ENCODE results near the gene RFTN1. TPM values are rescaled to one million over a fixed set of nuclear protein-coding genes. Genes with fewer than 3 reads are reported as not detected.

The RFTN1 gene
- total and polyA plus RNA-seq, 10 of the 15 experiments (the other 5 are each of a cell fraction or from before 2014, with no cell fraction given): 20.6 to 213 (median 147) TPM

DNA sequence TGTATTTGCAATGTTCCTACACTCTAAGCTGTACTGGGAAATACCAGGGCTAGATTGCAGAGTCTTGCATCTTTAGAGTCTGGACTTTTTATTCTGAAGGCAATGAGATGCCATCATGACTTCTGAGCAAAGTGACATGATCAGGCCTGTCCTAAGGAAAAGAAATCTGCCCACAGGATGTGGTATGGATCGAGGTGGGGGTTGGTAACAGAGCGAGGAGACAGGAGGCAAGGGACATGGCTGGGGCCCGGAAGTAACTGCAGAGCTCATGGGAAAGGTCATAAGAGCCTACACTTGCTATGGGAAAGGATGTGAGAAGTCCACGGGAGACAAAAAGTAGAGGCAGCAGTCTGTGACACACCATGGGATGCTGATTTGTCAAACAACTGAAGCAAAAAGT, 126.9 kb downstream of the RFTN1 start:
- ChIA-PET RAD21 (ENCODE audit: unreplicated experiment) (interaction anchor here (1.1 kb wide), 1 partner anchor 44 kb away, joined by 3 read pairs; no protein-coding TSS in a partner anchor), CTCF (interaction anchor here (0.9 to 1.6 kb wide), 4 partner anchors 9 to 25 kb away, joined by 3 read pairs; no protein-coding TSS in a partner anchor), POLR2A (interaction anchor here (1.2 to 2.2 kb wide), 2 partner anchors 11 to 21 kb away, joined by 3 to 8 read pairs; no protein-coding TSS in a partner anchor), SMC1A (ENCODE audit: uncharacterized antibody, unreplicated experiment) (interaction anchor here (0.9 to 1.7 kb wide), 5 partner anchors 9 to 163 kb away, joined by 3 to 4 read pairs (median 4); no protein-coding TSS in a partner anchor)
- H2AFZ ChIP-seq (ENCODE audit: control insufficient read depth, low read depth, low read length): no peak overlapping the region
- 3% methylated on average over 4 of the region's 4 CpGs for WGBS (ENCODE audit: insufficient coverage, insufficient replicate concordance, low lambda C conversion rate, missing lambda C conversion rate)
- H3K27me3 ChIP-seq (replicated peaks in 1 of 2; ENCODE audit: control insufficient read depth in 2 of 2, insufficient read depth in 2 of 2, low read length in 1 of 2): no peaks in the 10 kb centered on the region
- no peak overlapping the region for H3K9ac ChIP-seq (ENCODE audit: control insufficient read depth, insufficient read depth, low read length)
- in situ Hi-C loops (cut with MboI) (no loop called here), intact Hi-C loops (cut with micrococcal nuclease; ENCODE audit: unreplicated experiment) (no loop called here)
- no peaks in the 10 kb centered on the region for H4K20me1 ChIP-seq (ENCODE audit: control insufficient read depth, insufficient read depth)
- no peak overlapping the region for H3K4me3 ChIP-seq
- H3K4me2 ChIP-seq (ENCODE audit: control insufficient read depth, insufficient read depth): no peak overlapping the region
- H3K4me1 ChIP-seq (ENCODE audit: control insufficient read depth, insufficient read depth, low read length): peaks cover 43% of the 10 kb centered on the region
- TF ChIP-seq, protein P1, sequence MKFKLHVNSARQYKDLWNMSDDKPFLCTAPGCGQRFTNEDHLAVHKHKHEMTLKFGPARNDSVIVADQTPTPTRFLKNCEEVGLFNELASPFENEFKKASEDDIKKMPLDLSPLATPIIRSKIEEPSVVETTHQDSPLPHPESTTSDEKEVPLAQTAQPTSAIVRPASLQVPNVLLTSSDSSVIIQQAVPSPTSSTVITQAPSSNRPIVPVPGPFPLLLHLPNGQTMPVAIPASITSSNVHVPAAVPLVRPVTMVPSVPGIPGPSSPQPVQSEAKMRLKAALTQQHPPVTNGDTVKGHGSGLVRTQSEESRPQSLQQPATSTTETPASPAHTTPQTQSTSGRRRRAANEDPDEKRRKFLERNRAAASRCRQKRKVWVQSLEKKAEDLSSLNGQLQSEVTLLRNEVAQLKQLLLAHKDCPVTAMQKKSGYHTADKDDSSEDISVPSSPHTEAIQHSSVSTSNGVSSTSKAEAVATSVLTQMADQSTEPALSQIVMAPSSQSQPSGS (IDR thresholded peaks at IDR 0.05; ENCODE audit: low read length): peak; percentile 33; the same call in 1 of the 2 replicates
- TF ChIP-seq EED (IDR thresholded peaks at IDR 0.05; ENCODE audit: low read depth): peak; percentile 49; the same call in 1 of the 2 replicates
- no peak for TF ChIP-seq YY1 (IDR thresholded peaks at IDR 0.05; ENCODE audit: low read depth, low read length)
- 0 out of 2 replicates have a peak, but pooled peaks have one; percentile 17 for TF ChIP-seq MTA3 (IDR thresholded peaks at IDR 0.05; ENCODE audit: borderline replicate concordance, low read length)
- TF ChIP-seq FOXM1 (IDR thresholded peaks at IDR 0.05; ENCODE audit: low read depth, low read length): no peak
- TF ChIP-seq IKZF1 (conservative IDR thresholded peaks at IDR 0.05): 0 out of 2 replicates have a peak, but pooled peaks have one; percentile 17
- peak; percentile 82 for TF ChIP-seq RUNX3 (IDR thresholded peaks at IDR 0.05; ENCODE audit: low read length)
- 0 out of 4 replicates have a peak, but pooled peaks of 1 of the 2 experiments have one; percentile 26 for TF ChIP-seq IKZF2 (IDR thresholded peaks at IDR 0.05)
- TF ChIP-seq ATF7 (IDR thresholded peaks at IDR 0.05; ENCODE audit: low read depth): no peak
- peak; percentile 40; the same call in 1 of the 2 replicates for TF ChIP-seq ZNF687 (IDR thresholded peaks at IDR 0.05)
- H3K79me2 ChIP-seq (ENCODE audit: control insufficient read depth, insufficient read depth, low read length): peaks cover 60% of the 10 kb centered on the region
- H3K9me3 ChIP-seq (replicated peaks; ENCODE audit: control insufficient read depth, insufficient read depth, low read length): no peaks in the 10 kb centered on the region; the same call in 2 of the 3 replicates
- no peak for DNase-seq (ENCODE audit: low read depth, low spot score)
- FAIRE-seq: no peak
- no TSS peak for BruUV-seq (replicated peaks)
- no peak; the same call in 2 of the 3 replicates for ATAC-seq
- H3K36me3 ChIP-seq (ENCODE audit: control insufficient read depth in 2 of 2, insufficient read depth in 2 of 2, low read length in 1 of 2): peaks cover 13 to 20% of the 10 kb centered on the region in 2 experiments; a peak in 3 of 4 replicates
- peak overlapping the region; percentile 61 for H3K27ac ChIP-seq (ENCODE audit: control insufficient read depth, insufficient read depth)
